ENCODE results near the gene IMPG1.

The IMPG1 gene

GRCh38 chr6:75884822-75885221 lies 187.6 kb downstream of the IMPG1 start:
- DNase-seq = no peak

- DNase-seq = no peak
Observed at GRCh38 chr6:75882734-75883133, 189.7 kb downstream of the IMPG1 start.

GRCh38 chr6:75880305-75880704 lies 192.2 kb downstream of the IMPG1 start:
- no peak for DNase-seq

- DNase-seq = no peak
Observed at GRCh38 chr6:75876152-75876551, 196.3 kb downstream of the IMPG1 start.

- no peak for DNase-seq
Observed at GRCh38 chr6:75874224-75874623, 198.2 kb downstream of the IMPG1 start.

Data from stimulated activated CD4-positive, alpha-beta T cell treated with anti-CD3 and anti-CD28 coated beads, Interleukin-12 subunit alpha, Interleukin-12 subunit beta, amount 100 ng/mL, for 4 hours (primary cell).